Ishikawa (cell line): ENCODE measurements around the gene DHPS.

ENCODE experiments used
- CEBPB ChIP-seq: IDR thresholded peaks from 2 replicates; pipeline ENCODE4 v1.6.1; 2012
- CREB1 ChIP-seq: IDR thresholded peaks from 2 replicates; pipeline ENCODE4 v1.6.1; 2012; ENCODE audit warnings: low read depth
- EGR1 ChIP-seq: IDR thresholded peaks from 2 replicates; pipeline ENCODE4 v1.6.1; 2012
- EP300 ChIP-seq: IDR thresholded peaks from 2 replicates; pipeline ENCODE4 v1.6.1; 2012; ENCODE audit warnings: borderline replicate concordance
- RAD21 ChIP-seq: IDR thresholded peaks from 2 replicates; pipeline ENCODE4 v1.6.1; 2012; ENCODE audit warnings: low read depth
- TAF1 ChIP-seq: IDR thresholded peaks from 2 replicates; pipeline ENCODE4 v1.6.1; 2012; ENCODE audit warnings: low read depth, mild to moderate bottlenecking
- YY1 ChIP-seq: IDR thresholded peaks from 2 replicates; pipeline ENCODE4 v1.6.1; 2012; ENCODE audit warnings: low read depth
- ZBTB7A ChIP-seq: IDR thresholded peaks from 2 replicates; pipeline ENCODE4 v1.6.1; 2012; ENCODE audit warnings: low read depth
- TF ChIP-seq, protein P1 (sequence below): IDR thresholded peaks from 2 replicates; pipeline ENCODE4 v1.6.1; 2012; ENCODE audit warnings: low read depth, mild to moderate bottlenecking
- TF ChIP-seq, protein P2 (sequence below): IDR thresholded peaks from 2 replicates; pipeline ENCODE4 v1.6.1; 2012

DNA sequence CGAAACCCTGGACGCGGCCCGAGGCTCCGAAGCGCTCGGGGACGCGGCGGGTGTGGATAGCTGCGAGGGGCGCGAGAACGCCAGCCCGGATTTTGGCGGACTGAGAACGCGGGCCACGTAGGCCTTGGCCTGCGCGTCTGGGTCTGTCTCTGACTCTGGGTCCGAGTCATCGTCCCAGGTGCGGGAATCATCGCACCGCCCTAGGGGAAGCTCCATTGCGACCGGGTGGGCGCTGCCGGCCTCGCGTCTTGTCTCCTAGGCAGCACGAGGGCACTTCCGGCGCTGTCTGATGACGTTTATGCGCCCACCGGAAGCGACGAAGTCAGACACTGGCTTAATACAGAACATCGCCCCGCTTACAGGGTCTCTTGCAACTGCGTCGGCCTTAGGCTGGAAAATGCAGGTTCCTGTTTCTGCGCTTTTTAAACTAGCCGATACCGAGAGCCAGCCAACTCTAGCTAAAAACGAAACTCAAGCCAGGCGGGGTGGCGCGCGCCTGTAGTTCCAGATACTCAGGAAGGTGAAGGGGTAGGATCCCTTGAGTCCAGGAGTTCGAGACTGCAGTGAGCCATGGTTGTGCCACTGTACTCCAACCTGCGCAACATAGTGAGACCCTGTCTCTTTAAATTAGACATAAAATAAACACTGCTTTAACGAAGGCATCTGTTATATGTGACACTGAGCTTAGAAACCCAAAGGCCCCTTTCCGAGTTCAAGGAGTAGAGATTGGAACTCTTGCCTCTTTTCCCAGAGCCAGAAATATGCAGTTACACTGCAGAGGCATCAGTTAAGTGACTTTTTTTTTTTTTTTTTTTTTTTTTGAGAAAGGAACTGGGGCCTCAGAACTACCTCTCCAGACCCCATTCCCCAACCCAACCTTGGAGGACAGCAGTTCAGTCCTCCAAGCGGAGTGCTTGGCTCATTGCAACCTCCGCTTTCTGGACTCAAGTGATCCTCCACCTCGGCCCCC is 15.0 kb upstream of the DHPS start, which contains the start of gene FBXW9:
- TF ChIP-seq EGR1 (peak; percentile 15; the same call in 1 of the 2 replicates), RAD21 (no peak), EP300 (no peak), YY1 (peak; percentile 47; the same call in 1 of the 2 replicates), TAF1 (peak; percentile 62; the same call in 1 of the 2 replicates), CREB1 (peak; percentile 95), ZBTB7A (no peak), CEBPB (no peak)
- TF ChIP-seq, protein P1, sequence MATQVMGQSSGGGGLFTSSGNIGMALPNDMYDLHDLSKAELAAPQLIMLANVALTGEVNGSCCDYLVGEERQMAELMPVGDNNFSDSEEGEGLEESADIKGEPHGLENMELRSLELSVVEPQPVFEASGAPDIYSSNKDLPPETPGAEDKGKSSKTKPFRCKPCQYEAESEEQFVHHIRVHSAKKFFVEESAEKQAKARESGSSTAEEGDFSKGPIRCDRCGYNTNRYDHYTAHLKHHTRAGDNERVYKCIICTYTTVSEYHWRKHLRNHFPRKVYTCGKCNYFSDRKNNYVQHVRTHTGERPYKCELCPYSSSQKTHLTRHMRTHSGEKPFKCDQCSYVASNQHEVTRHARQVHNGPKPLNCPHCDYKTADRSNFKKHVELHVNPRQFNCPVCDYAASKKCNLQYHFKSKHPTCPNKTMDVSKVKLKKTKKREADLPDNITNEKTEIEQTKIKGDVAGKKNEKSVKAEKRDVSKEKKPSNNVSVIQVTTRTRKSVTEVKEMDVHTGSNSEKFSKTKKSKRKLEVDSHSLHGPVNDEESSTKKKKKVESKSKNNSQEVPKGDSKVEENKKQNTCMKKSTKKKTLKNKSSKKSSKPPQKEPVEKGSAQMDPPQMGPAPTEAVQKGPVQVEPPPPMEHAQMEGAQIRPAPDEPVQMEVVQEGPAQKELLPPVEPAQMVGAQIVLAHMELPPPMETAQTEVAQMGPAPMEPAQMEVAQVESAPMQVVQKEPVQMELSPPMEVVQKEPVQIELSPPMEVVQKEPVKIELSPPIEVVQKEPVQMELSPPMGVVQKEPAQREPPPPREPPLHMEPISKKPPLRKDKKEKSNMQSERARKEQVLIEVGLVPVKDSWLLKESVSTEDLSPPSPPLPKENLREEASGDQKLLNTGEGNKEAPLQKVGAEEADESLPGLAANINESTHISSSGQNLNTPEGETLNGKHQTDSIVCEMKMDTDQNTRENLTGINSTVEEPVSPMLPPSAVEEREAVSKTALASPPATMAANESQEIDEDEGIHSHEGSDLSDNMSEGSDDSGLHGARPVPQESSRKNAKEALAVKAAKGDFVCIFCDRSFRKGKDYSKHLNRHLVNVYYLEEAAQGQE: no peak
- TF ChIP-seq, protein P2, sequence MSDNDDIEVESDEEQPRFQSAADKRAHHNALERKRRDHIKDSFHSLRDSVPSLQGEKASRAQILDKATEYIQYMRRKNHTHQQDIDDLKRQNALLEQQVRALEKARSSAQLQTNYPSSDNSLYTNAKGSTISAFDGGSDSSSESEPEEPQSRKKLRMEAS: peak; percentile 78
